Hepatocyte (in vitro differentiated cells): Measurements from ENCODE around the gene LYZ. TPM values are rescaled to one million over a fixed set of nuclear protein-coding genes. Genes with fewer than 3 reads are reported as not detected.

Experiments used
- DNase-seq: peaks from one replicate; pipeline ENCODE4 v3.0.0-alpha.2; 2016; ENCODE audit warnings: low spot score
- H2AFZ ChIP-seq: fragments of 200-600 bp; sonication (generic); 2 replicates; pipeline ENCODE4 v1.6.0; 2016; ENCODE audit warnings: antibody characterized with exemption, mild to moderate bottlenecking
- H3K27ac ChIP-seq: fragments of 200-600 bp; sonication (generic); 2 replicates; pipeline ENCODE4 v1.5.1; 2016; ENCODE audit warnings: mild to moderate bottlenecking
- H3K27me3 ChIP-seq: fragments of 200-600 bp; sonication (generic); 2 replicates; pipeline ENCODE4 v1.6.1; 2016
- H3K36me3 ChIP-seq: fragments of 200-600 bp; sonication (generic); replicated peaks from 2 replicates; pipeline ENCODE4 v1.5.1; 2016; ENCODE audit warnings: low read depth; ENCODE audit not compliant: insufficient read depth
- H3K4me1 ChIP-seq: fragments of 200-600 bp; sonication (generic); 2 replicates; pipeline ENCODE4 v1.5.1; 2016; ENCODE audit warnings: mild to moderate bottlenecking, moderate library complexity; ENCODE audit not compliant: insufficient read depth
- H3K4me2 ChIP-seq: fragments of 200-600 bp; sonication (generic); 2 replicates; pipeline ENCODE4 v1.6.0; 2016
- H3K4me3 ChIP-seq: fragments of 200-600 bp; sonication (generic); 2 replicates; pipeline ENCODE4 v1.5.1; 2016; ENCODE audit warnings: mild to moderate bottlenecking
- H3K79me2 ChIP-seq: fragments of 200-600 bp; sonication (generic); 2 replicates; pipeline ENCODE4 v1.6.0; 2017; ENCODE audit warnings: mild to moderate bottlenecking
- H3K9me2 ChIP-seq: fragments of 200-600 bp; sonication (generic); replicated peaks from 2 replicates; pipeline ENCODE4 v1.6.0; 2017; ENCODE audit warnings: mild to moderate bottlenecking; ENCODE audit not compliant: insufficient read depth
- H3K9me3 ChIP-seq: fragments of 200-600 bp; sonication (generic); 2 replicates; pipeline ENCODE4 v1.5.1; 2016; ENCODE audit warnings: low read depth, mild to moderate bottlenecking
- H4K20me1 ChIP-seq: fragments of 200-600 bp; sonication (generic); 2 replicates; pipeline ENCODE4 v1.6.0; 2016; ENCODE audit warnings: mild to moderate bottlenecking; ENCODE audit not compliant: insufficient read depth, poor library complexity, severe bottlenecking
- CTCF ChIP-seq: fragments of 200-600 bp; sonication (generic); IDR thresholded peaks from 2 replicates; pipeline ENCODE4 v1.5.1; 2016; ENCODE audit warnings: antibody characterized with exemption, mild to moderate bottlenecking; ENCODE audit not compliant: poor library complexity
- EZH2 ChIP-seq: fragments of 200-600 bp; sonication (generic); IDR thresholded peaks from 2 replicates; pipeline ENCODE4 v1.6.1; 2016; ENCODE audit warnings: antibody characterized with exemption, mild to moderate bottlenecking, borderline replicate concordance
- EZH2phosphoT487 ChIP-seq: fragments of 200-600 bp; sonication (generic); IDR thresholded peaks from one replicate; pipeline ENCODE4 v1.6.1; 2018; ENCODE audit warnings: antibody characterized with exemption, mild to moderate bottlenecking, low read depth, moderate library complexity; ENCODE audit not compliant: unreplicated experiment, severe bottlenecking
- WGBS: methylation state at CpG from one replicate; pipeline ENCODE4 v1.1.6; 2016; ENCODE audit warnings: low lambda C conversion rate; ENCODE audit errors: missing lambda C conversion rate; 5-methylcytosine and 5-hydroxymethylcytosine counted together
- polyA plus RNA-seq: library from polyadenylated mRNA; unstranded; fragments of >200 nt; fragmentation: Nextera tagmentation; extraction: Ambion mirVana; gene quantifications from 2 replicates; pipeline ENCODE4 v1.2.1, GENCODE V29; 2016
- total RNA-seq: library from RNA; depleted of rRNA; stranded (reverse); fragments of >200 nt; gene quantifications from 2 replicates; pipeline ENCODE4 v1.2.3, GENCODE V29; 2014

Gene LYZ
- total and polyA plus RNA-seq, 2 experiments from 2014 or later: 170 to 282 TPM

- 91% methylated on average over 2 of the region's 2 CpGs for WGBS
- H3K9me2 ChIP-seq: no peaks in the 10 kb centered on the region
- H2AFZ ChIP-seq: no peak overlapping the region
- H3K4me1 ChIP-seq: peaks cover 7% of the 10 kb centered on the region
- no peaks in the 10 kb centered on the region for H3K27me3 ChIP-seq
- no peak overlapping the region for H3K4me2 ChIP-seq
- no peak for DNase-seq
- TF ChIP-seq EZH2phosphoT487 (no peak), EZH2 (no peak), CTCF (no peak)
- H3K79me2 ChIP-seq: no peaks in the 10 kb centered on the region
- no peaks in the 10 kb centered on the region for H4K20me1 ChIP-seq
- no peaks in the 10 kb centered on the region for H3K36me3 ChIP-seq
- no peaks in the 10 kb centered on the region for H3K9me3 ChIP-seq
- no peak overlapping the region for H3K4me3 ChIP-seq
- H3K27ac ChIP-seq: no peak overlapping the region
Measured at GRCh38 chr12:69337311-69338090, 10.7 kb upstream of the LYZ start.

GRCh38 chr12:69338120-69338859 is 9.9 kb upstream of the LYZ start:
- Histone ChIP-seq H3K4me3 (no peak overlapping the region), H4K20me1 (no peaks in the 10 kb centered on the region), H3K4me2 (no peak overlapping the region), H3K27me3 (no peaks in the 10 kb centered on the region), H3K36me3 (no peaks in the 10 kb centered on the region), H3K9me2 (no peaks in the 10 kb centered on the region), H3K27ac (no peak overlapping the region), H3K79me2 (no peaks in the 10 kb centered on the region), H2AFZ (no peak overlapping the region), H3K9me3 (no peaks in the 10 kb centered on the region), H3K4me1 (peaks cover 4% of the 10 kb centered on the region)
- WGBS: 88% methylated on average over 3 of the region's 3 CpGs
- DNase-seq: no peak
- TF ChIP-seq EZH2phosphoT487 (no peak), EZH2 (no peak), CTCF (no peak)

- Histone ChIP-seq H3K4me2 (no peak overlapping the region), H3K4me1 (no peaks in the 10 kb centered on the region), H2AFZ (no peak overlapping the region), H3K4me3 (no peak overlapping the region), H3K9me2 (no peaks in the 10 kb centered on the region), H3K27me3 (no peaks in the 10 kb centered on the region), H3K27ac (no peak overlapping the region), H3K9me3 (no peaks in the 10 kb centered on the region), H3K36me3 (no peaks in the 10 kb centered on the region), H4K20me1 (no peaks in the 10 kb centered on the region), H3K79me2 (no peaks in the 10 kb centered on the region)
- TF ChIP-seq CTCF (no peak), EZH2 (no peak)
- DNase-seq: no peak
Measured at GRCh38 chr12:69338936-69339335, 9.2 kb upstream of the LYZ start.
